HuH-7 (cell line): ENCODE data around the gene EXT2.

Experiments used
- DNase-seq: peaks from one replicate; pipeline ENCODE4 v3.0.0; 2011; ENCODE audit warnings: low spot score

Gene EXT2

GRCh38 chr11:44134625-44135024 lies 39.1 kb downstream of the EXT2 start:
- no peak for DNase-seq

GRCh38 chr11:44136176-44136945 lies 40.9 kb downstream of the EXT2 start:
- DNase-seq = no peak

GRCh38 chr11:44137057-44137456 lies 41.6 kb downstream of the EXT2 start:
- no peak for DNase-seq

- DNase-seq = no peak
These were observed 42.8 kb downstream of the EXT2 start for GRCh38 chr11:44138286-44138685.

GRCh38 chr11:44138980-44139379 lies 43.5 kb downstream of the EXT2 start:
- no peak for DNase-seq

DNA sequence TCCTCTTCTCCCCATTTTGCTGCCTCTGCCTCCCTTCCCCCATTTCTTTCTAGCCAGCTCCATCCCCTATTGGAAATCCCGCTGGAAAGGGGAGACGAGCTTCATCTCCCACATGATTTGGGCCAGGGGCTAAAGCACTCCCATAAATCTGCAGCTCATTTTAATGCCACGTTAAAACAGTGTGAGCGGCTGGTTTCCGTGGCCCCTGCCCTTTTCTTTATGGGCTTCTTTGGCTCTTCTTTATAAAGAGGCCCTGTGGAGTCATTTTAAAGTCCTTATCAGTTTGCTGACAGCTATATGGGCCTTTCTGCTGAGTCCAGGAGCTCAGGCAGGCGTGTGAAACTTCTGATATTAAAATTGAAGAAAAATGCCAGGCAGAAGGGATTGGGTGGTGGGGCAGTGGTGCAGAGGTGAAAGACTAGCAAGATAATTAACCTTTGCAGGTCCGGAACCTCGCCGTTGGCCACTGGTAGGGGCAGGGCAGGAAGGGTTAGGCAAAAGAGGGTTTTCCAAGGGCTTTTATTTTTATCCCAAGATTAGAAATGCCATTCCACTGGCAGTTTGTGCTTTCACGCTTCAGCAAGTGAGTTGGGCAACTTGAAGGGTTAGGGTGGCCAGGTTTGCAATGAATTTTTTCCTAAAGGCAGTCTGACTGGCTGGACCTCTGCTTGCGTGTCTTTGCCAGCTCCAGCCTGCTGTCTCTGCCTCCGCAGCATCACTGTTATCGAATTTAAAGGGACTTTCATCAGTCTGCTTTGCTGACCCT lies 44.3 kb downstream of the EXT2 start:
- no peak for DNase-seq

- no peak for DNase-seq
These were observed 44.9 kb downstream of the EXT2 start for GRCh38 chr11:44140372-44140771.

DNA sequence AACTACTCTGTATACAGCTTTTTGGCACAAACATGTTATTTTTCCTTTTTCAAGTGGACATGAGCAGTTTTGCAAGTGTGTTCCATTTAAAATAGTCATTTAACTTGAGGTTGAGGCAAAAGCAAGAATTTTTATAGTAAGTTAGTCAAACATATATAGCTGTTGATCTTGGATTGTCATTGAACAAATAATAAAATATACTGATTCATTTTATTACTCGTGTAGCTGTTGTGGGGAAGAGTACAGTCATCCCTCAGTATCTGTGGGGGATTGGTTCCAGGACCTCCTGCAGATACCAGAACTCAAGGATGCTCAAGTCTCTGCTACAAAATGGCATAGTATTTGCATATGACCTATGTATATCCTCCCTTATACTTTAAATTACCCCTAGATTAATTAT lies 45.3 kb downstream of the EXT2 start:
- no peak for DNase-seq

DNA sequence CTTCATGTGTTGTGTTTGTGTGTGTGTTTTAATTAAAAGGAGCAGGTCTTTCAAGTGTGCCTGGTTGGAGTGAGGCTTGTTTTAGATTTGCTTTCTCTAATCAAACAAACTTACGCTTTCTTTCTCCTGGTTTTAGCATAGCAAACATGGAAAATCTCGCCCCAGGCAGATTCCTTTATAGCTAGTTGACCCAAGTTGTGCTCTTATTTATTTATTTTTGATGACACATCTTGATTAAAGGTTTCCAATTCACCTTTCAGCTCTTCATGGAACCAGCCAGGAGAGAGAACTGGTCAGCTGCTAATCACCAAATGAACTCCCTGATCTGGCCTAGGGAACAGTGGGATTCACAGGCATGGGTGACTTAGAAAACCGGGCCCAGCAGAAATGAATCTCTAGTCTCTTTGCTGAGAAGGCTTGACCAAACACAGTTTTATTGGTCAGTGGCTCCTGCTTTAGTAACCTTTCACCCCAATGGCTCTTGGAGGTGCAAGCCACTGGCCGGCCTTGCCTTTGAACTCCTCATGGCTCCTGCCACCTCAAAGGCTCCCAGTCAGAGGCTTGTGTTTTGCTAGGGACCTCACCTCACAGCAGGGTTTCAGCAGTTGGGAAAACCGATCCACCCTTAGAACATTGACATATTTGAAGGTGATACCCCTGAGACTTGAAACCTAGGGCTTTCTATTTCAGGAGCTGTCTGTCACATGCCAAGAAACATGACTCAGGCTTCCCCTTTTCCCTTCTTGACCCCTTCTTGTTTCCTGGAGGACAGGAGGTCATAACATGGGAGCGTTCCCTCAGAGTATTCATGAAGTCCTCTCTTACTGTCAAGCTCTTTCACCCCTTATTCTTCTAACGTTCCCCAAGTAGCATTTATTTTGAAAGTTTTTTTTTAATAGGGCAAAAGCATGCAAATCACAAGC lies 48.8 kb downstream of the EXT2 start:
- DNase-seq = no peak

GRCh38 chr11:44145011-44145775 lies 49.7 kb downstream of the EXT2 start:
- DNase-seq = no peak

DNA sequence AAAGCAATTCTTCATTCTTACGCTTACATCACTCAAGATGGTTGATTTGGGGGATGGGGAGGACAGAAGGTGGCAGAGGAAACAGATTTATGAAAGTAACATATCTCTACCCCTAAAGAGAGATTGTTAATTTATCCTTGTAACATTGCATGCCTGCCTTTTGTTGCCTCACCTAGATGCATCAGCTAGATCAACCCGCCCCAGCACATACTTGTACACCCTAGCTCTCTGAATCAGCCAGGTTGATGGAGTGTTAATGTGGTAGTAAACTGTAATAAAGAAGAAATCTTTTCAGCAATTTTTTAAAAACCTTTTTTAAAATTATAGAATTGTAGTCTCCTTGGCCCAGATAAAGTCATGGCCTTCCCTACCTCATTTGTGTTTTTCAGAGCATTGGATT lies 51.5 kb downstream of the EXT2 start:
- DNase-seq = no peak

DNA sequence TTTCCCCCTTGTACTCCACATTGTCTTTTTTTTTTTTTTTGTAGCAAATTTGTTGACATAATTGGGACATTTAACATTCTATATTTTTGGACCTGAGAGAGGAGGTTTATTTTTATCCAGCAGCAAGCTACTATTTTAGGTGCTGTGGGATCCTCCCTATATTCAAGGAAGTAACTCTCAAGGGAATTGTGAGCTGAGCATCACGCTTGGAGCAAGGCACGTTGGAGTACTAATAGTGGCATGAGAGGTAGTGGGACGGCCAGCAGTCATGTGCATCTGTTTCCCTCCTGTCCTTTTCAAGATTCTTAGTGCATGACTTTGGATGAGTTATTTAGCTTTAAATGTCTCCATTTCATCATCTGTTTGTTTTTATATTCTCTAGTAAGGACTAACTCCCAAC lies 52.3 kb downstream of the EXT2 start:
- no peak for DNase-seq

- DNase-seq = no peak
These were observed 54.2 kb downstream of the EXT2 start for GRCh38 chr11:44149651-44150050.

DNA sequence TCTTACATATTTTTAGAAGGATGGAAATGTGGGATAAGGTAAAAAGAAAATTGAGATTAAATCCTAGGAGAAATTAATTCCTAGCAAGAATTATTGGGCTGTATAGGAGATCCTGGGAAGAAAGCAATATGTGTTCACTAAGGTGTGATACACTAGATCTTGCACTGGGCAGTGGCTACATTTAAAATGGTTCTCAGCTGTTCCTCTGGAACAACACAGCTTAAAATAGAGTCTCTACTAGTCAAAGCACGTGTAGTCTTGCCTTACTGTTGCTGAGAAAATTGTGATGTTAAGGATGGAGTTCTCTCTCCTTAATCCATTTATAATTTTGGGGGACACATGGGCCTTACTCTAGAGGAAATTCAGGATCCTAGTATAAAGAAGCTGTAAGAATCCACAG lies 54.9 kb downstream of the EXT2 start:
- no peak for DNase-seq

- no peak for DNase-seq
These were observed 61.5 kb downstream of the EXT2 start for GRCh38 chr11:44157019-44157418.

DNA sequence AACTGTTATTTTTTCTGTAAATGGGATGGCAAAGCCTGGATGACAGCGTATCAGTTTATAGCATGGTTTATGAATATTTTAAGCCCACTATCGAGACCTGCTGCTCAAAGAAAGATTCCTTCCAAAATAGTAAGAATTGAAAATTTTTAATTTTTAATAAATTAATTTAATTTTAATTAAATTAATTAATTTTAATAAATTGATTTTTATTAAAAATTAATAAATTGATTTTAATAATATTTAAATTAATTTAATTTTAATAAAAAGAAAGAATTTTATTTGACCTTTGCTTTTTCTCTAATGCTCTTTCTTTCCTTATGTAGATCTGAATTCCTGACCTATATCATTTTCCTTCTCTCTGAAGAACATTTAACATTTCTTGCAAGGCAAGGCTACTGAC lies 62.9 kb downstream of the EXT2 start:
- no peak for DNase-seq

DNA sequence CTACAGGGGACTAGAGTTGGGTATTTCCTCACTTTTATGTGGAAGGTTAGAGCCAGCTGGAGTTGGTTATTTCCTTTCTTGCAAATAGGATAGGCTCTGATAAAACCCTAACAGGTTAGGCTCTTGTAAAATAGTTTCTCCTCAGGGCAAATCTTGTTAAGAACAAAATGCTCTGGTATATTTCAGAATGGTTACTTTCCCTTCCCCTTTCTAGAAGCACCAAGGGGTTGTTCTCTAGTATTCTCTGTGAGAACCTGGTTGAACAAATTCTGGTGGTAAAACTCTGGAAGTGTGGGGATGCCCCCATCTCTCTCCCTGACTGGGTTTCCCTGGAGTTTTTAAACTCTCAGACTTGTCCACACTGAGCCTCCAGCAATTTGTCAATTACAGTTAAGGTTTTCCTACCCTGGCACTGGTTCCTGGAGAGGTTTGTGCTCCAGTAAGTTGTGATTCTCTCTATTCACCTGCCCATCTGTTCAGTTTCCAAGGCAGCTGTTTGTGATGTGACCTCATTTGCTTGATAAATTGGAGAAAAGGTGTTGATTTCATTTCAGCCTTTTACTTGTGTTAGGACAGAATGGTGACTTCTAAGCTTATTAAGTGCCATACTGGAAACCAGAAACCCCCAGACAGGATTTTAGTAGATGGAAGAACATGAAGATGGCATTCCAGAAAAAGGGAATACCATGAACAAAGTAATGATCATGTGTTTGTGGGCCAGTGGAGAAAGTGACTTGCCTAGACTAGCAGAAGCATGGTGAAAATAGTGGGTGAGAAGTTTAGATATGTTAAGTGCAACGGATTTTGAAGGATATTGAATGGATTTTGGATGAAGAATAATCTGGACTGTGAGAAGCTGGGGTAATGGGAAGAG lies 64.6 kb downstream of the EXT2 start:
- no peak for DNase-seq

DNA sequence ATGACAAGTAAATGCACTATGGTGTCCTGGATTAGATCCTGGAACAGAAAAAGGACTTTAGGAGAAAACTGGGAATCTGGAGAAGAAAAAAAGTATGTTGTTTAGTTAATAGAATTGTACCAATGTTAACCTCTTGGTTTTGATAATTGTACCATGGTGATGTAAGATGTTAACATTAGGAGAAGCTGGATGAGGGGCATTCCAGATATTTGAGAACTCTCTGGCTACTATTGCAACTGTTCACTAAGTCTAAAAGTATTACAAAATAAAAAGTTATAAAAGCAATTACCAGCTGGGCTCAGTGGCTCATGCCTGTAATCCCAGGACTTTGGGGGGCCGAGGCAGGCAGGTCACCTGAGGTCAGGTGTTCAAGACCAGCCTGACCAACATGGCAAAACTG lies 66.5 kb downstream of the EXT2 start:
- no peak for DNase-seq

DNA sequence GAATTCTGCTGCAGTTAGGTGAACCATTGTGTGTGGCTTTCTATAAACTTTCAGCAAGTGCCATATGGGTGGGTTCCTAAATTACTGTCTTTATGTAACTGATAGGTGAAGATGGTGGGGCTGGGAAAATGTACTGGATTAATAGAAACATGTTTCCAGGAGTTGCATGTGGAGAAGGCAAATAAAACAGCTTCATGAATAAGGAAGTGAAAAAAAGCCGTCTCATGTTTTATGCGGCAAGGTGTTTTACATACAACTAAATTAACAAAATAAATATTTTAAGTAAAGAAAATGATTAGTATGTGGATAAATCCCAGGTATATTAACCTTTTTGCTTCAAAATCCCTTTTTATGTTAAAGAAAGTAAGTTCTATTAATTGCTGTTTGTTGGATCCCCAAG lies 67.2 kb downstream of the EXT2 start:
- no peak for DNase-seq

DNA sequence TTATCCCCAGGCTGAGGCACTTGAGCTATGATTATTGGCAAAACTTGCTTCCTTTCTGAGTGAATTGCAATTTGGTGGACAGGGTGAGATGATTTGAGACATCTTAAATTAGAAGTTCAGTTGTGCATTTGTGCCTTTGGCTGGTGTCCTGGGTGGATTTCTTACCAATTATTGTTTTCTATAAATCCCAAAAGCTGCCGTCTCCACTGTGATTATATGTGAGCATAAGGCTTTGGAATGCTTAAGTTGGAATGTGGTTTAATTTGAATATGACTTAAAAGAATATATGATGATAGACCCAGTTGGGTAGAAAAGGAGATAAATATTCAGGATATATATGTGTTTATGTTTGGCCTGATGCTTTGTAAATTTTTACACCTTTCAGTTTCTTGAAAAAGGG lies 70.0 kb downstream of the EXT2 start:
- DNase-seq = no peak

DNA sequence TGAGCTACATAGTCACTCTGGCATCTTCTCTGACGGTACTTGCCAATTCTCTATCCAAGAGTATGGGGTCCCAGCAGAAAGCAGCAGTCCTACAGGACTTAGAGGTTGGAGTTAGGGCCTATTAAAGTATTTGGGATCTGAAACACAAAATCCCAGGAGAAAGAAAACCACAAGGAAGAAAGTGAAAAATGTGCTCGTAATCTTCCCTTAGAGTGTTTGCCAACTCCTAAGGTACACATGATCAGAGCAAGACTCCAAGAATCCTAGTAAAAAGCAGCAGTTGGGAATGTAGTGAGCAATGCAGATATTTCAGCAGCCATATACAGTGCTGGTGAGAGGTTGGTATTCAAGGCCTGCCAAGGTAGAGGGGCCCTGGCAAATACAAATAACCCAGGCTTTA lies 71.6 kb downstream of the EXT2 start:
- DNase-seq = no peak
